GM18870 (cell line): ENCODE measurements around the gene CADM1.

Experiments
- ATAC-seq: cut with Tn5 transposase; IDR thresholded peaks from one replicate; pipeline ENCODE4 v1.9.1; 2021; ENCODE audit warnings: moderate library complexity; ENCODE audit not compliant: unreplicated experiment

Gene CADM1

GRCh38 chr11:115162919-115163318 is 341.3 kb downstream of the CADM1 start:
- no peak for ATAC-seq

GRCh38 chr11:115161876-115162275 is 342.3 kb downstream of the CADM1 start:
- ATAC-seq: no peak

GRCh38 chr11:115159207-115159606 is 345.0 kb downstream of the CADM1 start:
- no peak for ATAC-seq

GRCh38 chr11:115158053-115158452 is 346.2 kb downstream of the CADM1 start:
- no peak for ATAC-seq

GRCh38 chr11:115157247-115157646 is 347.0 kb downstream of the CADM1 start:
- no peak for ATAC-seq

- ATAC-seq: no peak
Observed at GRCh38 chr11:115155978-115156377, 348.2 kb downstream of the CADM1 start.

GRCh38 chr11:115155320-115155719 is 348.9 kb downstream of the CADM1 start:
- no peak for ATAC-seq

GRCh38 chr11:115154355-115154736 is 349.9 kb downstream of the CADM1 start:
- no peak for ATAC-seq

- ATAC-seq: no peak
Observed at GRCh38 chr11:115153731-115154354, 350.4 kb downstream of the CADM1 start.

GRCh38 chr11:115153135-115153534 is 351.1 kb downstream of the CADM1 start:
- no peak for ATAC-seq

GRCh38 chr11:115151010-115151409 is 353.2 kb downstream of the CADM1 start:
- no peak for ATAC-seq

GRCh38 chr11:115148691-115149090 is 355.5 kb downstream of the CADM1 start:
- no peak for ATAC-seq

- ATAC-seq: no peak
Observed at GRCh38 chr11:115148101-115148500, 356.1 kb downstream of the CADM1 start.

- no peak for ATAC-seq
Observed at GRCh38 chr11:115147243-115147807, 356.9 kb downstream of the CADM1 start.

GRCh38 chr11:115146425-115146824 is 357.8 kb downstream of the CADM1 start:
- ATAC-seq: no peak

GRCh38 chr11:115145324-115145723 is 358.9 kb downstream of the CADM1 start:
- no peak for ATAC-seq

- no peak for ATAC-seq
Observed at GRCh38 chr11:115144914-115145313, 359.3 kb downstream of the CADM1 start.

- ATAC-seq: no peak
Observed at GRCh38 chr11:115144014-115144413, 360.2 kb downstream of the CADM1 start.

GRCh38 chr11:115141231-115142114 is 362.7 kb downstream of the CADM1 start:
- no peak for ATAC-seq

- no peak for ATAC-seq
Observed at GRCh38 chr11:115135936-115136335, 368.3 kb downstream of the CADM1 start.

- ATAC-seq: no peak
Observed at GRCh38 chr11:115134926-115135325, 369.3 kb downstream of the CADM1 start.
